PFSK-1 (cell line): ENCODE results near the gene GALNT10.

ENCODE experiments used
- FOXP2 ChIP-seq: optimal IDR thresholded peaks from 2 replicates; pipeline ENCODE3; 2011; ENCODE audit warnings: borderline replicate concordance, control low read depth, inconsistent platforms; ENCODE audit not compliant: insufficient read depth; ENCODE audit errors: extremely low read length, extremely low read depth
- POLR2AphosphoS5 ChIP-seq: IDR thresholded peaks from 2 replicates; pipeline ENCODE4 v1.6.1; 2012; ENCODE audit warnings: low read depth, mild to moderate bottlenecking, control low read depth, low read length, moderate library complexity
- REST ChIP-seq, 2 experiments: IDR thresholded peaks; 2 replicates each; pipeline versions ENCODE4 v1.6.1 to v1.8.0; 2011 to 2012; ENCODE audit warnings: low read depth in 2 of 2, low read length in 2 of 2, control low read depth in 1 of 2, inconsistent platforms in 1 of 2, mild to moderate bottlenecking in 1 of 2, moderate library complexity in 1 of 2; ENCODE audit not compliant: insufficient read depth in 1 of 2
- SIN3A ChIP-seq: IDR thresholded peaks from 2 replicates; pipeline ENCODE4 v1.6.1; 2012; ENCODE audit warnings: mild to moderate bottlenecking, low read length, moderate library complexity, borderline replicate concordance; ENCODE audit not compliant: insufficient read depth
- TAF1 ChIP-seq: IDR thresholded peaks from 2 replicates; pipeline ENCODE4 v1.6.1; 2012; ENCODE audit warnings: low read length, control low read depth, borderline replicate concordance; ENCODE audit not compliant: insufficient read depth

The GALNT10 gene

GRCh38 chr5:154335065-154335448, 144.5 kb downstream of the GALNT10 start:
- TF ChIP-seq FOXP2 (no peak), TAF1 (no peak), REST (IDR thresholded peaks at IDR 0.05; ENCODE audit: insufficient read depth in 1 of 2, low read depth in 2 of 2, low read length in 2 of 2) (no peak), SIN3A (no peak), POLR2AphosphoS5 (no peak)

- no peak for TF ChIP-seq SIN3A
Measured at GRCh38 chr5:154341620-154342019, 151.1 kb downstream of the GALNT10 start.

DNA sequence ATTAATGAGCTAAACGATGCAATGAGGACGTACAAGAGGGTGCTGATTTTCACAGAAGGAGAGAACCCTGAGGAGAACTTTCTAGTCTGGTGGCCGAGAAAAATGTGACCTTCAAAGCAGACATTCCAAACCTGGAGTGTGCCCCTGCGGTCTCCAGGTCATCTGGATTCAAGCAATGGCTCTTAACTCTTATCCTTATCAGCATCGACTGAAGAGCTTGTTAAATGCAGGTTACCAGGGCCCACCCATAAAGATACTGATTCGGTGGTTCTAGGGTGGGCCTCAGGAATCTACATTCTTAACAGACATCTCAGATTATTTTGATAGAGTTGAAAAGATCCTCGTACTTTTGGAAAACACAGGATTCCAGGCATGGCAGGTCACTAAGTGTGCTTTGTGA, 151.7 kb downstream of the GALNT10 start:
- no peak for TF ChIP-seq TAF1
- TF ChIP-seq POLR2AphosphoS5: no peak
- TF ChIP-seq REST (IDR thresholded peaks at IDR 0.05; ENCODE audit: insufficient read depth in 1 of 2, low read depth in 2 of 2, low read length in 2 of 2): no peak
- no peak for TF ChIP-seq SIN3A
- no peak for TF ChIP-seq FOXP2

GRCh38 chr5:154342963-154343362, 152.4 kb downstream of the GALNT10 start:
- TF ChIP-seq REST (IDR thresholded peaks at IDR 0.05; ENCODE audit: insufficient read depth in 1 of 2, low read depth in 2 of 2, low read length in 2 of 2): no peak
- no peak for TF ChIP-seq POLR2AphosphoS5
- no peak for TF ChIP-seq FOXP2
- no peak for TF ChIP-seq SIN3A
- TF ChIP-seq TAF1: no peak

DNA sequence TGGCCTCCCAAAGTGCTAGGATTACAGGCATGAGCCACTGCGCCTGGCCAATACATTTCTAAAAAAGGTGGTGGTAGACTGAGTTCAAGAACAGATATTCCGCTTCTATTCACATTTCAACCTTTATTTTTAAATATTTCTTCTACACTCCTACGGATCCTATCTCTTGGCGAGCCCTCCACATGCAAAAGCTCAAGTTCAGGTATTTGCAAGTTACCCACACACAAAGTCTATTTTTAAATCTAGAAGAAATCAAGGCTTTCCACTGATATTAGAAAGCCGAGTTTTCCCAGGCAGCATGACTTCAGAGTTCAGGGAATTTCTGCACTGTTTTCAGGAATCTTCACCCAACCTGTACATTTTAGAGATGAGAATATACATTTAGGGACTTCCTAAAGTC, 153.9 kb downstream of the GALNT10 start:
- TF ChIP-seq REST (IDR thresholded peaks at IDR 0.05; ENCODE audit: insufficient read depth in 1 of 2, low read depth in 2 of 2, low read length in 2 of 2): no peak
- TF ChIP-seq POLR2AphosphoS5: no peak
- TF ChIP-seq TAF1: no peak
- no peak for TF ChIP-seq SIN3A
- no peak for TF ChIP-seq FOXP2

DNA sequence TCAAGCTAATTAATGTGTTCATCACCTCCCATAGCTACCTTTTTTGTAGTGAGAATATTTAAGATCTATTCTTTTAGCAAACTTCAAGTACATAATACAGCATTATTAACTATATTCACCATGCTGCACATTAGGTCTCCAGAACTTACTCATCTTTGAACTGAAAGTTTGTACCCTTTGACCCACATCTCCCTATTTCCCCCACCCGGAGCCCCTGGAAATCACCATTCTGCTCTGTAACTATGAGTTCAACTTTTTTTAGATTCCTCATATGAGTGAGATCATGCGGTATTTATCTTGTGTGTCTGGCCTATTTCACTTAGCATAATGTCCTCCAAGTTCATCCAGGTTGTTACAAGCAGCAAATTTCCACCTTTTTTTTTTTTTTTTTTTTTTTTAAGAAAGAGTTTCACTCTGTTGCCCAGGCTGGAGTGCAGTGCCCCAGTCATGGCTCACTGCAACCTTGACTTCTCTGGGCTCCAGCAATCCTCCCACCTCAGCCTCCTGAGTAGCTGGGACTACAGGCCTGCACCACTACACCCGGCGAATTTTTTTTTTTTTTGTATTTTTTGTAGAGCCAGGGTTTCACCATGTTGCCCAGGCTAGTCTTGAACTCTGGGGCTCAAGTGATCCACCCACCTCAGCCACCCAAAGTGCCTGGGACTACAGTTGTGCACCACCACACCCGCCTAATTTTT, 154.9 kb downstream of the GALNT10 start:
- TF ChIP-seq SIN3A: no peak
- no peak for TF ChIP-seq TAF1
- no peak for TF ChIP-seq POLR2AphosphoS5
- no peak for TF ChIP-seq FOXP2
- no peak for TF ChIP-seq REST (IDR thresholded peaks at IDR 0.05; ENCODE audit: insufficient read depth in 1 of 2, low read depth in 2 of 2, low read length in 2 of 2)
